GM18526 (cell line): ENCODE measurements around the gene MAGI3.

ENCODE experiments used
- POLR2A ChIP-seq: IDR thresholded peaks from 3 replicates; pipeline ENCODE4 v1.6.1; 2011; ENCODE audit not compliant: insufficient read length; ENCODE audit errors: extremely low read depth

Gene MAGI3

DNA sequence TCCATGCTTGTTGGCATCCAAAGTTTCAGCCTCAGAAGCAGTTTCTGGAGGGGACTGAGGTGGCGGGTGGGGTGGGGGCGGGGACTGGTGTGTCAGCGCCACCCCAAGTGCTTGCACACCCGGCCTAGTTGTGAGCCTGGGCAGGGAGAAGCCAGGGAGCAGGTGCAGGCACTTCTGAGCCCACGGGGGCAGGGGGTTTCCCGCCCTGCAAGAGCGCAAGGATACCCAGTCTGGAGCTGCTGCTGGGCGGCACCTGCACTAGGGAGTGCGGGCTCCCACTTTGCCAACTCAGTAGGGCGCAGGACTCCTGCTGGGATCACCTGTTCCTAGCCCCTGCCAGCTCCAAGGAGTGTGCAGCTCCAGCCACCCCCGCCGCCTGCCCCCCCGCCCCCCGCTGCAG is 33.5 kb downstream of the MAGI3 start:
- no peak for TF ChIP-seq POLR2A

DNA sequence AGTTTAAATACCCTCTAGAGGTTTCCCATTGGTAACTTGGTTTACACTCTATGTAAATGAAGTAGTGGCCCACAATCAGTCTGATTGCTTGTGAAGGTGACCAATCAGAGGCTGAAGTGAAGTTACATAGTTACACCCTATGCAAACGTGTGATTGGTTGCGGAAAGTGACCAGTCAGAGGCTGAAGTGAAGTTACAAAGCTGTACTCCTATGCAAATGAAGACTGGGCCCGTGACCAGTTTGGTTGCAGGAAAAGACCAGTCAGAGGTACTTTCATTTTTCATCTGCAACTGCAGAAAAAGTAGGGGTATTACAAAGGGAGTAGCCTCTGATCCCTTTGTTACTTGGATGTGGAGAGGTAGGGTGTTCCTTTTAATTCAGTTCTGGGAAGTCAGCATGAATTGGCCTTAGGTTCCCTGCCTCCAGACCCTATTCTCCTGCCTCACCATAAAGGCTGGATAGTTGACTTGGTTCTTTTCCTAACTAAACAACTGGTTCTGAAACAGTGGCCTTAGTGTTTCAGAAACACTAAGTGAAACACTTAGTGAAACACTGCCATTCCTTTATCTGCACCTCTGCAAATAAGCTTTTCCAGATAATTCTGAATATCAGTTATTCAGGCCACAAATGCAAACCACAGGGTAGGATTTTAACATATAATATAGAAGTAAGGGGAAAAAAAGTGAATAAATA is 39.3 kb downstream of the MAGI3 start:
- TF ChIP-seq POLR2A = no peak

GRCh38 chr1:113433184-113433583 is 42.9 kb downstream of the MAGI3 start:
- TF ChIP-seq POLR2A = no peak

DNA sequence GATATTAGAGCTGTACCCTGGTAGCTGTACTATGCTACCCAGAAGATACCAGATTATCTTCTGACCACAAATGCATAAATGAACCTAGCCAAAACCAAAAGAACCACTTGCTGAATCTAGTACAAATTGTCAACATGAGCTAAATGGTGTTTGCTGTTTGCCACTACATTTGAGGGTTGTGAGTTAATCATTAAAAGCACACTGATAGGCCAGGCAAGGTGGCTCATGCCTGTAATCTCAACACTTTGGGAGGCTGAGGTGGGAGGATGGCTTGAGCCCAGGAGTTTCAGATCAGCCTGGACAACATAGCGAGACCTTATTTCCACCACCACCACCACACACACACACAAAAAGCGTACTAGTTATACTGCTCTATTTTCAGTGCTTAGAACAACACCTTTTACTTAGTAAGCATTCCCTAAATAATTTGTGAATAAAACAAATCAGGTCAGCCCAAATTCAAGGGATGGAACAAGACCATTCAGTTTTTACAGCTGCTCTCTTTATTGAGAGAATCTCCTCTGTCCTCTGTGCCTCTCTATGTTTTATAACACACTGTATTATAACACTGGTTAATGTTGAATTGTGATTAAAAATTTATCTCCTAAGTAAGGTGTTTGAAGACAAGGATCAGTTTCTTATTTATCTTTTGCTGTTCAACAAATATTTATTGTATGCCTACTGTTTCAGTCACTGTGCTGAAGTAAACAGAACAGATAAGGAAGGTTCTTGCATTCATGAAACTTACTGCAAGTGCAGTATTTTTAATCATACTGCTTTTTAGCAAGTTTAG is 44.0 kb downstream of the MAGI3 start:
- TF ChIP-seq POLR2A = no peak

GRCh38 chr1:113434874-113435175 is 44.5 kb downstream of the MAGI3 start:
- TF ChIP-seq POLR2A = no peak

GRCh38 chr1:113437554-113438341 is 47.4 kb downstream of the MAGI3 start:
- no peak for TF ChIP-seq POLR2A

GRCh38 chr1:113438505-113439276 is 48.4 kb downstream of the MAGI3 start:
- no peak for TF ChIP-seq POLR2A

DNA sequence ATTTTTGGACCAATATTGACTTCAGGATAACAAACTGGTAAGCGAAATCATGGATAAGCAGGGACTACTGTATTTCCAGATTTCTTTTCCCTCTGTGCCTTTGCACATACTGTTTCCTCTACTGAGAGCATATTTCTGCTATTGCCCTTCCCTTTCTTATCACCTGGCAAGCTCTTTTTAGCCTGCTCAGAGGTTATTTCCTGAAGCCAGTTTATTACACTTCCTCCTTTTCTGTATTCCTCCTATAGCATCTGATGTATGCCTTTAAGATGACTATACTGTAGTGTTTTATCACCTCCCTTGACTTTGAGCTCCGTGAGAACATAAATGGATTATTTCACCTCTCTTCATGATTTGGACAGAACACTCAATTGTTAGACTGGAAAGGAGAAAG is 49.0 kb downstream of the MAGI3 start:
- TF ChIP-seq POLR2A = no peak

DNA sequence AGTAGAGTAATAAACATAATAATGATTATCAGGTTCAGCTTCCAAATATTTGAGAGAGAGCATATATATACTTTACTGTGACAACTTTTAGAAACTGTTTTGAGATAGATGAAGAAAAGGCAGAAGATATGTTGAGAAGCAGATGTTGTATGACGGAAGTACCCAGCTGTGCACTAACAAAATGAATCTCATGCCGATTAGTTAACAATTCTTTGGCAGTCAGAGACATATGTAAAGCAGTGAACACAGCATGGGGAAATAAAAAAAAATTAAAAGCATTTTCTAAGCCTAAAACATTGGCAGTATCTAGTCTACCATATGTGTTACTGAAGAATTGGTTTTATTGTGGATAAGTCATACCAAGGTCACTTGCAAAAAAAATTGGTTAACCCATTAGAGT is 51.8 kb downstream of the MAGI3 start:
- no peak for TF ChIP-seq POLR2A

DNA sequence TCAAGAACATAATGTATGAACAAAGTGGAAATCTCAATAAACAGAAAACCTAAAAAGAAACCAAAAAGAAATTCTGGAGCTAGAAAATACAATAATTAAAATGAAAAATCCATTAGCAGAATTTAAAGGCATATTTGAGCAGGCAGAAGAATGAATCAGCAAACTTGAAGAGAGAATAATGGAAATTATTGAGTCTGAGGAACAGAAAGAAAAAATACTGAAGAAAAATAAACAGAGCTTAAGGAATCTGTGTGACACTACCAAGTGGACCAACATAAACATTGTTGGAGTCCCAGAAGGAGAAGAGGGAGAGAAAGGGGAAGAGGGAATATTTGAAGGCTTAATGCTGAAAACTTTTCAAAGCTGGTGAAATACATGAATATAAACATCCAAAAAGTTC is 54.5 kb downstream of the MAGI3 start:
- TF ChIP-seq POLR2A = no peak

DNA sequence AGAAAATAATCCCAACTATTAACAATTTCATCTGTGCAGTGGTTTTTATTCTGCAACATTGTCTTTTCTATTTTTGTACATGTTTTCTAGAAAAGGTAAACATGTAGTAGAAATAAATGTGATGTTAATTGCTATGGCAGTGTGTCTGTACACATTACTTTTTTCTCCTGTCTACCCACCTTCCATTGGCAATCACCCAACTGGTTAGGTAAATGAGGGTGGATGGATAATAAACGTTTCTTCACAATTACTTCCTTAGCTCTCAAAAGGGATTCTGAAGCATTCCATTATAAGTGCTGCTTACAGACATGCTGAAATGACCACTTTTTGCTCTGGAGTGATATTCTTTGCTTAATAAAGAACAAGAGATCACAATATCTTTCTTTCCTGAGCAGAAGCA is 61.4 kb downstream of the MAGI3 start:
- TF ChIP-seq POLR2A = no peak

DNA sequence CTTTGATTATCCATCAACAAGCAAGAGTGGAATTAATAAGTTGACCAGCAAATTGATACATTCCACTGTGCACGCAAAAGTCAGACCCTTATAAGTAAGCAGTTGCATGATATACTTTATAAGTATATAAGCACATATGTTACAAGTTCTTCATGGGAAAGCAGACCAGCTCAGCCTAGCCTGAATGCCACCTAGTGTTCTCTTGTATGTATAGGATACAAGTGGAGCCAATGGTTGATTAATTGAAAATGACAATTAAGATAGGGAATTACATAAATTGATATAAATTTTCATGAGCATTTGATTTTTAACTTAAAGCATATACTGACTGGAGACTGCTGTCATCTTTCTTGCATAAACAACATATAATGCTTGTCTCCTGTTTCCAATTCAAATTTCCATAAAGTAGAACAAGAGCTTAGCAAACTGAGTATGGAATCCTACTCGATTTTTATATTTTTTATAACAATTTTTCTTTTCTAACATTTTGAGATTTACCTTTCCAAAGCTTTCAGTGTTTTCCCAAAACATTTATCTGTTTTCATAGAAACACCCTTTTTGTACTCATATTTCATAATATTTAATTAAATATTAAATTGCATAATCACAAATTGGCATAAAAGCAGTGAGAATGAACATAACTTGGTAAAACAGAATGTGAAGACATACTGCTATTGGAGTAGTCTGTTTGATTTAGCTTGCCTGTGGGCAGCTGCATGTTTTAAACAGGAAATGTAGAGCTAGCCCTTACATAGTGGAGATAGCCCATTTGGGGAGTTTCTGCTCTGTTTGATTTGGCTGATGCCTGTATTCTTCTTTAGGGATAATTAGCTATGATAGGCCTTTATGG is 62.8 kb downstream of the MAGI3 start:
- no peak for TF ChIP-seq POLR2A

GRCh38 chr1:113453771-113454083 is 63.4 kb downstream of the MAGI3 start:
- TF ChIP-seq POLR2A = no peak

DNA sequence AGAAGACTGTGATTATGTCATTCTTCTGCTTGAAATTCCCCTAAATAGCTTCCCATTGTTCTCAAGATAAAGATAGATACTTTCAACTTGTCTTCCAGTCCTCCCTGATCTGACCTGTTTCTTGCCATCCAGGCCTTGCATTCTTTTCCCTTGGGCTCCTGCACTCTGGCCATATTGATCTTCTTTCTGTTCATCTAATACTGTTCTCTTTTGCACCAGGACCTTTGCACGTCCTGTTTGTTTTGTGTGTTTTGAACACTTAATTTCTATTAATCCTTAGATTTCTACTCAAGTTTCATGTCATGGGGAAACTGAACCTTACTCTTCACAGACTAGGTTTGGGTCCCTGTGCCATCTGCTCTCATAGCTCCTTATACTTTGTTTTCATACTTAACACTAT is 65.1 kb downstream of the MAGI3 start:
- TF ChIP-seq POLR2A = no peak

- no peak for TF ChIP-seq POLR2A
These were observed 66.7 kb downstream of the MAGI3 start for GRCh38 chr1:113456967-113457366.

GRCh38 chr1:113459279-113459678 is 69.0 kb downstream of the MAGI3 start:
- no peak for TF ChIP-seq POLR2A
